K562 (cell line): ENCODE measurements around the gene C3orf80. TPM values are rescaled to one million over a fixed set of nuclear protein-coding genes. Genes with fewer than 3 reads are reported as not detected.

Experiments used
- ATF4 ChIP-seq: fragments of 450-650 bp; formaldehyde crosslinking; IDR thresholded peaks from 2 replicates; pipeline ENCODE4 v1.4.0; 2022; ENCODE audit warnings: mild to moderate bottlenecking, moderate library complexity
- CEBPG ChIP-seq, 3 experiments: fragments of 200-800 bp in 1 of 3; sonication (Bioruptor generic) in 1 of 3; sonication (generic) in 1 of 3; formaldehyde crosslinking in 1 of 3; IDR thresholded peaks in 2 of 3; conservative IDR thresholded peaks in 1 of 3; 2 replicates each; pipeline versions ENCODE4 v1.6.1 to v1.8.0; 2016 to 2022; ENCODE audit warnings: missing compliant biosample characterization in 2 of 3, missing genetic modification characterization in 2 of 3, mild to moderate bottlenecking in 1 of 3, missing genetic modification reagents in 1 of 3
- CREM ChIP-seq: IDR thresholded peaks from 2 replicates; pipeline ENCODE4 v1.6.1; 2014; ENCODE audit warnings: antibody characterized with exemption, low read depth
- ELF4 ChIP-seq: fragments of 450-650 bp; formaldehyde crosslinking; IDR thresholded peaks from 2 replicates; pipeline ENCODE4 v1.4.0; 2022; ENCODE audit warnings: missing genetic modification characterization
- FOSL1 ChIP-seq: fragments of 200-800 bp; sonication (Bioruptor generic); conservative IDR thresholded peaks from 2 replicates; pipeline ENCODE4 v1.6.1; 2016; ENCODE audit warnings: missing genetic modification characterization, missing compliant biosample characterization
- GTF2E2 ChIP-seq: fragments of 200-800 bp; sonication (Bioruptor generic); IDR thresholded peaks from 2 replicates; pipeline ENCODE4 v1.6.1; 2016; ENCODE audit warnings: missing genetic modification characterization, missing compliant biosample characterization
- HNRNPK ChIP-seq: fragments of 200-400 bp; formaldehyde crosslinking; IDR thresholded peaks from one replicate; pipeline ENCODE4 v1.6.1; 2018; ENCODE audit warnings: mild to moderate bottlenecking, low read depth, low read length; ENCODE audit not compliant: poor library complexity, severe bottlenecking
- HNRNPUL1 ChIP-seq: fragments of 200-400 bp; formaldehyde crosslinking; IDR thresholded peaks from 2 replicates; pipeline ENCODE4 v1.6.1; 2017; ENCODE audit warnings: low read length
- ID3 ChIP-seq, 2 experiments: fragments of 250-450 bp in 1 of 2; fragments of 450-650 bp in 1 of 2; sonication (Bioruptor Pico) in 1 of 2; IDR thresholded peaks; 2 replicates each; pipeline versions ENCODE4 v1.6.1 to v1.8.0; 2016 to 2021; ENCODE audit warnings: mild to moderate bottlenecking in 2 of 2, moderate library complexity in 2 of 2, missing compliant biosample characterization in 1 of 2, missing genetic modification characterization in 1 of 2
- IRF9 ChIP-seq: fragments of 450-650 bp; IDR thresholded peaks from 2 replicates; pipeline ENCODE4 v1.6.1; 2016; ENCODE audit warnings: missing biosample characterization, missing genetic modification characterization
- MAZ ChIP-seq, 2 experiments: fragments of 450-650 bp in 1 of 2; sonication (generic) in 1 of 2; formaldehyde crosslinking; IDR thresholded peaks in 1 of 2; conservative IDR thresholded peaks in 1 of 2; 2 replicates each; pipeline versions ENCODE4 v1.4.0 to v1.5.0; 2020; ENCODE audit warnings: mild to moderate bottlenecking in 1 of 2, missing genetic modification reagents in 1 of 2
- MEIS2 ChIP-seq: fragments of 450-650 bp; IDR thresholded peaks from 2 replicates; pipeline ENCODE4 v1.6.1; 2014; ENCODE audit warnings: mild to moderate bottlenecking; ENCODE audit not compliant: partially characterized antibody
- MYC ChIP-seq, 2 experiments: fragments of 250-450 bp in 1 of 2; sonication (Bioruptor Pico) in 1 of 2; IDR thresholded peaks; 2 replicates each; pipeline versions ENCODE4 v1.5.1 to v1.6.1; 2012 to 2021; ENCODE audit warnings: low read depth in 2 of 2, borderline replicate concordance in 1 of 2, improper control_type of control experiment in 1 of 2, low read length in 1 of 2, mild to moderate bottlenecking in 1 of 2, moderate library complexity in 1 of 2
- NKRF ChIP-seq: fragments of 450-650 bp; IDR thresholded peaks from 2 replicates; pipeline ENCODE4 v1.6.1; 2016; ENCODE audit warnings: borderline replicate concordance
- NR2C1 ChIP-seq, 2 experiments: fragments of 450-650 bp; IDR thresholded peaks; 2 replicates each; pipeline ENCODE4 v1.6.1; 2017; ENCODE audit warnings: mild to moderate bottlenecking in 2 of 2, antibody characterized with exemption in 1 of 2, inconsistent platforms in 1 of 2, missing compliant biosample characterization in 1 of 2, missing genetic modification characterization in 1 of 2
- PCBP2 ChIP-seq: fragments of 200-400 bp; formaldehyde crosslinking; IDR thresholded peaks from 2 replicates; pipeline ENCODE4 v1.6.1; 2018; ENCODE audit warnings: low read length, low read depth, mild to moderate bottlenecking, moderate library complexity; ENCODE audit not compliant: poor library complexity, severe bottlenecking
- PML ChIP-seq: IDR thresholded peaks from 2 replicates; pipeline ENCODE4 v1.6.1; 2012; ENCODE audit warnings: low read length, inconsistent platforms
- RBM14 ChIP-seq: fragments of 200-400 bp; formaldehyde crosslinking; IDR thresholded peaks from 2 replicates; pipeline ENCODE4 v1.6.1; 2018; ENCODE audit warnings: low read depth, mild to moderate bottlenecking, low read length, moderate library complexity, borderline replicate concordance; ENCODE audit not compliant: insufficient read depth
- RHOXF2B ChIP-seq: fragments of 250-450 bp; sonication (Bioruptor Pico); conservative IDR thresholded peaks from 2 replicates; pipeline ENCODE4 v1.5.1; 2021
- TRIM24 ChIP-seq, 2 experiments: fragments of 450-650 bp; IDR thresholded peaks; 2 replicates each; pipeline ENCODE4 v1.6.1; 2016
- ZBTB1 ChIP-seq: sonication (generic); formaldehyde crosslinking; IDR thresholded peaks from 2 replicates; pipeline ENCODE4 v1.8.1; 2023; ENCODE audit warnings: missing genetic modification reagents, low read depth, mild to moderate bottlenecking, borderline replicate concordance
- ZNF354B ChIP-seq: fragments of 250-450 bp; sonication (Bioruptor Pico); IDR thresholded peaks from 2 replicates; pipeline ENCODE4 v1.4.0; 2020
- ZNF75A ChIP-seq: fragments of 450-650 bp; formaldehyde crosslinking; IDR thresholded peaks from 2 replicates; pipeline ENCODE4 v1.4.0; 2020; ENCODE audit warnings: mild to moderate bottlenecking
- polyA plus RNA-seq, 8 experiments: library from polyadenylated mRNA; depleted of rRNA in 4 of 8; stranded (reverse) in 5 of 8; unstranded in 3 of 8; fragments of >200 nt; fragmentation: Nextera tagmentation in 2 of 8; fragmentation: Illumina TruSeq in 1 of 8; extraction: Ambion mirVana in 2 of 8; extraction: Trizol in 1 of 8; gene quantifications; 2 replicates each; pipeline versions ENCODE4 v1.2.1 to v1.2.3, GENCODE V29; 2011 to 2014; ENCODE audit warnings: inconsistent platforms in 1 of 8, missing spikeins in 1 of 8
- total RNA-seq, 7 experiments: library from RNA; depleted of rRNA in 6 of 7; stranded (reverse); fragments of >200 nt in 6 of 7; fragmentation: Illumina TruSeq in 2 of 7; extraction: Trizol in 2 of 7; gene quantifications; 2 replicates each; pipeline versions ENCODE4 v1.2.1 to v1.2.3, GENCODE V29; 2011 to 2021; ENCODE audit warnings: low replicate concordance in 1 of 7

C3orf80 gene
- total and polyA plus RNA-seq, 9 of the 15 experiments (the other 6 are each of a cell fraction or from before 2014, with no cell fraction given) = 0.03 to 0.75 (median 0.07) TPM

GRCh38 chr3:160210799-160211221 is 14.4 kb upstream of the C3orf80 start (continued):
- TF ChIP-seq ELF4 (CRISPR knock-in tag) (no peak), HNRNPUL1 (no peak), RHOXF2B (CRISPR knock-in tag) (no peak), GTF2E2 (no peak), PML (no peak), PCBP2 (no peak), FOSL1 (peak; percentile 89), TRIM24 (IDR thresholded peaks at IDR 0.05) (peak in 1 of 2 experiments; percentile 58; a peak in 2 of 4 replicates), ZBTB1 (no peak), MAZ (CRISPR knock-in tag; conservative IDR thresholded peaks at IDR 0.05 in 1 of 2, IDR thresholded peaks at IDR 0.05 in 1 of 2) (0 out of 4 replicates have a peak, but pooled peaks of 1 of the 2 experiments have one; percentile 27), CREM (peak; percentile 58; the same call in 1 of the 2 replicates), ID3 (CRISPR knock-in tag; IDR thresholded peaks at IDR 0.05) (no peak), ID3 (tag; IDR thresholded peaks at IDR 0.05) (no peak), NKRF (no peak), ZNF354B (CRISPR knock-in tag) (no peak), NR2C1 (IDR thresholded peaks at IDR 0.05) (no peak), NR2C1 (tag; IDR thresholded peaks at IDR 0.05) (0 out of 2 replicates have a peak, but pooled peaks have one; percentile 11), RBM14 (no peak), MYC (IDR thresholded peaks at IDR 0.05; ENCODE audit: low read depth, low read length) (0 out of 2 replicates have a peak, but pooled peaks have one; percentile 40), MYC (CRISPR knock-in tag; IDR thresholded peaks at IDR 0.05; ENCODE audit: borderline replicate concordance, low read depth) (no peak), IRF9 (tag) (no peak), HNRNPK (no peak), ZNF75A (CRISPR knock-in tag) (no peak), CEBPG (CRISPR knock-in tag; IDR thresholded peaks at IDR 0.05) (peak; percentile 79), CEBPG (tag; conservative IDR thresholded peaks at IDR 0.05 in 1 of 2, IDR thresholded peaks at IDR 0.05 in 1 of 2) (peak; percentile 79 to 91), ATF4 (peak; percentile 70; the same call in 1 of the 2 replicates), MEIS2 (peak; percentile 62)
